HCT116 (cell line): Measurements from ENCODE around the gene A2M. TPM values are rescaled to one million over a fixed set of nuclear protein-coding genes. Genes with fewer than 3 reads are reported as not detected.

Source experiments
- ATAC-seq: fragments of 200-7000 bp; cut with Tn5 transposase; 2 replicates; pipeline ENCODE4 v1.9.1; 2020; ENCODE audit warnings: mild to moderate bottlenecking, moderate library complexity
- BruUV-seq: library from RNA; stranded (reverse); fragments of 400-500 nt; replicated peaks from 2 replicates; lab custom pipeline; 2021; lab: Mats Ljungman, UMichigan
- CTCF ChIA-PET: fragments of 300-600 bp; sonication (Branson Sonifier 250); formaldehyde crosslinking; loops from one replicate; lab custom pipeline; 2021; ENCODE audit warnings: antibody characterized with exemption; lab: Charles Lee
- POLR2A ChIA-PET: fragments of 300-600, 350-600 bp; sonication (Branson Sonifier 250); formaldehyde crosslinking; loops from one replicate; lab custom pipeline; 2021; ENCODE audit warnings: antibody characterized with exemption; lab: Charles Lee
- RAD21 ChIA-PET, 2 experiments: fragments of 300-600 bp; sonication (Branson Sonifier 250); formaldehyde crosslinking; loops; one replicate each; lab custom pipeline; 2023; ENCODE audit warnings: low total read pairs in 2 of 2; ENCODE audit not compliant: uncharacterized antibody in 2 of 2, unreplicated experiment in 2 of 2, low non-redundant PET in 1 of 2; lab: Charles Lee
- DNase-seq: peaks from one replicate; pipeline ENCODE4 v3.0.0-alpha.2; 2010; ENCODE audit warnings: low read depth, low spot score
- H2AFZ ChIP-seq: fragments of 200-600 bp; shearing (Covaris generic), sonication (generic); 2 replicates; pipeline ENCODE4 v1.6.1; 2017; ENCODE audit warnings: low read depth, mixed run types, mixed read lengths, antibody characterized with exemption, low read length; ENCODE audit not compliant: poor library complexity, severe bottlenecking
- H3K27ac ChIP-seq: 2 replicates; pipeline ENCODE4 v1.5.1; 2012; ENCODE audit warnings: low read depth, low read length
- H3K27me3 ChIP-seq: fragments of 200-600 bp; sonication (generic); 2 replicates; pipeline ENCODE4 v1.6.1; 2016; ENCODE audit warnings: mixed run types, low read length, mixed read lengths; ENCODE audit not compliant: insufficient read depth
- H3K36me3 ChIP-seq, 2 experiments: fragments of 200-500 bp in 1 of 2; fragments of 200-600 bp in 1 of 2; sonication (Bioruptor generic) in 1 of 2; sonication (generic) in 1 of 2; 2 replicates each; pipeline versions ENCODE4 v1.5.1 to v1.6.1; 2014 to 2016; ENCODE audit warnings: low read length in 2 of 2, inconsistent platforms in 1 of 2, mixed read lengths in 1 of 2, mixed run types in 1 of 2; ENCODE audit not compliant: insufficient read depth in 2 of 2, control insufficient read depth in 1 of 2
- H3K4me1 ChIP-seq, 2 experiments: fragments of 200-600 bp in 1 of 2; sonication (generic) in 1 of 2; 2 replicates each; pipeline versions ENCODE4 v1.5.1 to v1.6.1; 2012 to 2017; ENCODE audit warnings: low read length in 2 of 2, inconsistent platforms in 1 of 2, mild to moderate bottlenecking in 1 of 2, mixed read lengths in 1 of 2, mixed run types in 1 of 2, moderate library complexity in 1 of 2; ENCODE audit not compliant: insufficient read depth in 2 of 2, control insufficient read depth in 1 of 2
- H3K4me2 ChIP-seq: fragments of 200-600 bp; sonication (generic); 2 replicates; pipeline ENCODE4 v1.6.1; 2017; ENCODE audit warnings: mixed run types, low read length, mixed read lengths
- H3K4me3 ChIP-seq, 2 experiments: fragments of 200-600 bp in 1 of 2; sonication (generic) in 1 of 2; replicated peaks in 1 of 2; 2 replicates each; pipeline ENCODE4 v1.5.1; 2011 to 2016; ENCODE audit warnings: low read length in 2 of 2, control low read depth in 1 of 2, low read depth in 1 of 2, mild to moderate bottlenecking in 1 of 2, mixed read lengths in 1 of 2, mixed run types in 1 of 2
- H3K79me2 ChIP-seq: fragments of 200-600 bp; sonication (generic); 2 replicates; pipeline ENCODE4 v1.6.1; 2017; ENCODE audit warnings: mild to moderate bottlenecking, mixed run types, low read length, moderate library complexity, mixed read lengths; ENCODE audit not compliant: insufficient read depth
- H3K9ac ChIP-seq: fragments of 200-600 bp; sonication (generic); 2 replicates; pipeline ENCODE4 v1.6.1; 2016; ENCODE audit warnings: low read length, mixed read lengths
- H3K9me2 ChIP-seq: fragments of 200-600 bp; sonication (generic), shearing (Covaris generic); 2 replicates; pipeline ENCODE4 v1.6.1; 2017; ENCODE audit warnings: mixed run types, mild to moderate bottlenecking, moderate library complexity; ENCODE audit not compliant: insufficient read depth
- H3K9me3 ChIP-seq, 2 experiments: fragments of 200-500 bp in 1 of 2; fragments of 200-600 bp in 1 of 2; sonication (Bioruptor generic) in 1 of 2; sonication (generic) in 1 of 2; 2 replicates each; pipeline ENCODE4 v1.6.1; 2014 to 2017; ENCODE audit warnings: low read length in 2 of 2, mixed read lengths in 2 of 2, inconsistent platforms in 1 of 2, low read depth in 1 of 2, mild to moderate bottlenecking in 1 of 2, mixed run types in 1 of 2, moderate library complexity in 1 of 2; ENCODE audit not compliant: control insufficient read depth in 1 of 2, insufficient read depth in 1 of 2
- H4K20me1 ChIP-seq: fragments of 200-600 bp; sonication (generic), shearing (Covaris generic); 2 replicates; pipeline ENCODE4 v1.6.1; 2017; ENCODE audit warnings: mixed run types, mild to moderate bottlenecking, moderate library complexity; ENCODE audit not compliant: insufficient read depth
- CBX3 ChIP-seq: IDR thresholded peaks from 2 replicates; pipeline ENCODE4 v1.6.1; 2012; ENCODE audit warnings: low read depth
- FOSL1 ChIP-seq: IDR thresholded peaks from 2 replicates; pipeline ENCODE4 v1.6.1; 2012; ENCODE audit warnings: low read depth
- POLR2A ChIP-seq: IDR thresholded peaks from 2 replicates; pipeline ENCODE4 v1.7.0; 2011; ENCODE audit warnings: borderline replicate concordance; ENCODE audit not compliant: insufficient read depth, insufficient read length; ENCODE audit errors: extremely low read depth
- REST ChIP-seq: IDR thresholded peaks from 2 replicates; pipeline ENCODE4 v1.6.1; 2012; ENCODE audit warnings: low read depth
- TCF7L2 ChIP-seq: IDR thresholded peaks from 2 replicates; pipeline ENCODE4 v1.7.0; 2011; ENCODE audit warnings: borderline replicate concordance, inconsistent platforms; ENCODE audit not compliant: insufficient read depth, insufficient read length; ENCODE audit errors: extremely low read depth
- intact Hi-C: fragments of 100-400 bp; cut with micrococcal nuclease; formaldehyde crosslinking; loops from 2 replicates; pipeline ENCODE4 v1.10.0; 2022
- total RNA-seq: library from RNA; stranded (reverse); gene quantifications from one replicate; pipeline ENCODE4 v1.2.1, GENCODE V29; 2021; ENCODE audit not compliant: unreplicated experiment
- TF ChIP-seq, protein P1 (sequence below), 3 experiments: fragments of 200-600 bp in 1 of 3; sonication (generic) in 1 of 3; IDR thresholded peaks in 2 of 3; conservative IDR thresholded peaks in 1 of 3; 2 replicates each; pipeline ENCODE4 v1.5.1; 2012 to 2017; ENCODE audit warnings: low read depth in 2 of 3, low read length in 2 of 3, antibody characterized with exemption in 1 of 3, borderline replicate concordance in 1 of 3, control low read depth in 1 of 3, mild to moderate bottlenecking in 1 of 3, mixed read lengths in 1 of 3, mixed run types in 1 of 3, moderate library complexity in 1 of 3; ENCODE audit not compliant: insufficient read depth in 1 of 3

Gene A2M
- total RNA-seq, 1 experiment from 2014 or later: 3.0 TPM

DNA sequence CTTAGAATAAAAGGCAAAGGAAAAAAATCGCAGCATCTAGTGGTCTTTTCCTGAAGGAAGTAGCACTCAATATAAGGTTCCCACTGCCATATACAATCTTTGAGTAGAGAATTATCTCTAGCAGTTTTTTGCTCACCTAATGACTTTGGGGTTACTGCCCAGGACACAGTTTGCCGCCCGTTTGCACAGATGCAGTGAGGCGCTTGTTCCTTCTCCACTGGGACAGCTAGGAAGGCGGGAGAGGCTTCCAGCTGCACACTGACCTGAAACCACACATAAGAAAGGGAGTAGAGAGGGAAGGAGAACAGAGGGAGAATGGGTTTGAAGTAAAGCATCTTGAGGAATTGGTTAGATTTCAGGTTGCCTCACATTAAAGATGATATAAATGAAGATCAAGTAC lies 25.5 kb downstream of the A2M start (continued):
- no peak for TF ChIP-seq POLR2A
- TF ChIP-seq TCF7L2: no peak

DNA sequence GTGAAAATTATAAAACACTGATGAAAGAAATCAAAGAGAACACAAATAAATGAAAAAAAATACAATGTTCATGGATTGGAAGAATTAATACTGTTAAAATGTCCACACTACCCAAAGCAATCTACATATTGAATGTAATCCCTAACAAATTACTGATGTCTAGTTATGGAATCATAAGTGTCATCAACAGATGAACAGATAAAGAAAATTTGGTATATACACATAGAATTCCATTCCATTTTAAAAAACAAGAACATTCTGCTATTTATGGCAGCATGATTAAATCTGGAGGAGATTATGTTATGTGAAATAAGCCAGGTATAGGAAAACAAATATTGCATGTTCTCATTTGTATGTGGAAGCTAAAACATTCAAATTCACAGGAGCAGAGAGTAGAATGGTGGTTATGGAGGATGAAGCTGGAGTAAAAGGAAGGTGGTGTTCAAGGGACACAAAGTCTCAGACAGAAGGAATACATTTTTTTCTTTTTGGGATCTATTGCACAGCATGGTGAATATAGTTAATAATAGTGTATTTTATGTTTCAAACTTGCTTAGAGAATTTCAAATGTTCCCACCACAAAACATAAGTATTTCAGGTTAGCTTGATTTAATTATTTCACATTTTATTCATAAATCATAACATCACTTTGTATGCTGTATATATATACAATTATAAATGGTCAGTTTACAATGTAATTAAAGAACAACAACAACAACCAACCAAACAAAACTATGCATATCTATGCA lies 28.5 kb downstream of the A2M start:
- TF ChIP-seq FOSL1: no peak
- TF ChIP-seq REST: no peak
- no peak for TF ChIP-seq CBX3
- TF ChIP-seq, protein P1, sequence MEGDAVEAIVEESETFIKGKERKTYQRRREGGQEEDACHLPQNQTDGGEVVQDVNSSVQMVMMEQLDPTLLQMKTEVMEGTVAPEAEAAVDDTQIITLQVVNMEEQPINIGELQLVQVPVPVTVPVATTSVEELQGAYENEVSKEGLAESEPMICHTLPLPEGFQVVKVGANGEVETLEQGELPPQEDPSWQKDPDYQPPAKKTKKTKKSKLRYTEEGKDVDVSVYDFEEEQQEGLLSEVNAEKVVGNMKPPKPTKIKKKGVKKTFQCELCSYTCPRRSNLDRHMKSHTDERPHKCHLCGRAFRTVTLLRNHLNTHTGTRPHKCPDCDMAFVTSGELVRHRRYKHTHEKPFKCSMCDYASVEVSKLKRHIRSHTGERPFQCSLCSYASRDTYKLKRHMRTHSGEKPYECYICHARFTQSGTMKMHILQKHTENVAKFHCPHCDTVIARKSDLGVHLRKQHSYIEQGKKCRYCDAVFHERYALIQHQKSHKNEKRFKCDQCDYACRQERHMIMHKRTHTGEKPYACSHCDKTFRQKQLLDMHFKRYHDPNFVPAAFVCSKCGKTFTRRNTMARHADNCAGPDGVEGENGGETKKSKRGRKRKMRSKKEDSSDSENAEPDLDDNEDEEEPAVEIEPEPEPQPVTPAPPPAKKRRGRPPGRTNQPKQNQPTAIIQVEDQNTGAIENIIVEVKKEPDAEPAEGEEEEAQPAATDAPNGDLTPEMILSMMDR (IDR thresholded peaks at IDR 0.05 in 2 of 3, conservative IDR thresholded peaks at IDR 0.05 in 1 of 3; ENCODE audit: borderline replicate concordance in 1 of 3, insufficient read depth in 1 of 3, low read depth in 2 of 3, low read length in 2 of 3): no peak
- H3K9me2 ChIP-seq: no peaks in the 10 kb centered on the region
- no peaks in the 10 kb centered on the region for H3K4me1 ChIP-seq
- peaks cover 0 to 12% of the 10 kb centered on the region in 2 experiments; a peak in 2 of 4 replicates for H3K9me3 ChIP-seq
- no peak overlapping the region for H3K4me2 ChIP-seq
- H4K20me1 ChIP-seq: no peaks in the 10 kb centered on the region
- no peak for DNase-seq
- no peaks in the 10 kb centered on the region for H3K27me3 ChIP-seq
- no peak overlapping the region for H3K27ac ChIP-seq
- RAD21 ChIA-PET: no interaction called here
- no peak overlapping the region for H3K9ac ChIP-seq
- CTCF ChIA-PET: no interaction called here
- no TSS peak for BruUV-seq
- no peaks in the 10 kb centered on the region for H3K79me2 ChIP-seq
- no peak overlapping the region for H3K4me3 ChIP-seq
- no peak for ATAC-seq
- intact Hi-C loops: no loop called here
- H3K36me3 ChIP-seq: no peaks in the 10 kb centered on the region
- POLR2A ChIA-PET: no interaction called here
- no peak overlapping the region for H2AFZ ChIP-seq
